Endodermal cell (in vitro differentiated cells): ENCODE measurements around the gene TBC1D32. TPM values are rescaled to one million over a fixed set of nuclear protein-coding genes. Genes with fewer than 3 reads are reported as not detected.
"Not testable (repeated sequence)": the region's sequence is repeated elsewhere in the genome, so short reads cannot be mapped to it uniquely, and the experiment has no call there.

Experiments
- DNase-seq: peaks from one replicate; pipeline ENCODE4 v3.0.0-alpha.2; 2017
- H3K27ac ChIP-seq: 2 replicates; pipeline ENCODE4 v1.5.1; 2013; ENCODE audit warnings: mild to moderate bottlenecking, low read depth, low read length, moderate library complexity
- H3K27me3 ChIP-seq: 2 replicates; pipeline ENCODE4 v1.6.1; 2013; ENCODE audit warnings: mild to moderate bottlenecking, low read length, moderate library complexity; ENCODE audit not compliant: insufficient read depth, control insufficient read depth, poor library complexity, severe bottlenecking
- H3K36me3 ChIP-seq: 2 replicates; pipeline ENCODE4 v1.7.0; 2013; ENCODE audit warnings: mild to moderate bottlenecking, low read length, moderate library complexity; ENCODE audit not compliant: control insufficient read depth, insufficient read depth
- H3K4me1 ChIP-seq: one replicate; pipeline ENCODE4 v1.7.0; 2013; ENCODE audit warnings: low read length; ENCODE audit not compliant: control insufficient read depth, insufficient read depth
- H3K4me3 ChIP-seq: 2 replicates; pipeline ENCODE4 v1.5.1; 2013; ENCODE audit warnings: mild to moderate bottlenecking, low read length, moderate library complexity
- H3K9ac ChIP-seq: 2 replicates; pipeline ENCODE4 v1.6.1; 2013; ENCODE audit warnings: mild to moderate bottlenecking, low read length, moderate library complexity; ENCODE audit not compliant: poor library complexity, severe bottlenecking; ENCODE audit errors: extremely low read depth
- H3K9me3 ChIP-seq: 2 replicates; pipeline ENCODE4 v1.6.1; 2013; ENCODE audit warnings: mild to moderate bottlenecking, low read length, moderate library complexity; ENCODE audit not compliant: control insufficient read depth
- H3K27ac Mint-ChIP-seq: 2 replicates; pipeline ENCODE4 v1.8.0; 2020; ENCODE audit warnings: mixed read lengths
- H3K27me3 Mint-ChIP-seq: 2 replicates; pipeline ENCODE4 v1.8.0; 2021; ENCODE audit warnings: mild to moderate bottlenecking, mixed read lengths; ENCODE audit not compliant: insufficient read depth
- H3K36me3 Mint-ChIP-seq: 2 replicates; pipeline ENCODE4 v1.8.0; 2020; ENCODE audit warnings: low read depth, mixed read lengths
- H3K4me1 Mint-ChIP-seq: 2 replicates; pipeline ENCODE4 v1.8.0; 2020; ENCODE audit warnings: mixed read lengths
- H3K4me3 Mint-ChIP-seq: 2 replicates; pipeline ENCODE4 v1.8.0; 2020; ENCODE audit warnings: mild to moderate bottlenecking, moderate library complexity, mixed read lengths
- H3K9me3 Mint-ChIP-seq: 2 replicates; pipeline ENCODE4 v1.8.0; 2020; ENCODE audit warnings: mild to moderate bottlenecking, mixed read lengths
- CTCF ChIP-seq: fragments of 200-600 bp; sonication (generic); conservative IDR thresholded peaks from 2 replicates; pipeline ENCODE4 v1.5.0; 2021; ENCODE audit warnings: antibody characterized with exemption, mild to moderate bottlenecking
- WGBS, 2 experiments: methylation state at CpG; one replicate each; pipeline versions ENCODE4 v1.1.5 to v1.1.7; 2013; ENCODE audit warnings: missing lambda C conversion rate in 2 of 2, mixed read lengths in 1 of 2; ENCODE audit not compliant: insufficient coverage in 1 of 2, insufficient read length in 1 of 2; 5-methylcytosine and 5-hydroxymethylcytosine counted together
- total RNA-seq, 2 donors: library from RNA; stranded (reverse); fragmentation: NEBNext Ultra II Directional in 1 of 2; extraction: Animal tissue kit (Norgen Biotek cat#: 25700) in 1 of 2; gene quantifications; 2 replicates in 1 of 2; 3 replicates in 1 of 2; pipeline ENCODE4 v1.2.1, GENCODE V29; 2021

Gene TBC1D32
- total RNA-seq, 2 donors from 2014 or later, result 16.5 to 21.4 TPM

- peaks cover 22% of the 10 kb centered on the region for H3K36me3 Mint-ChIP-seq
- peaks cover 8% of the 10 kb centered on the region for H3K9me3 Mint-ChIP-seq
- Histone ChIP-seq H3K4me3 (no peak overlapping the region), H3K4me1 (no peaks in the 10 kb centered on the region), H3K27me3 (no peaks in the 10 kb centered on the region), H3K9me3 (peaks cover 20% of the 10 kb centered on the region), H3K9ac (no peak overlapping the region), H3K36me3 (no peaks in the 10 kb centered on the region), H3K27ac (no peak overlapping the region)
- H3K27me3 Mint-ChIP-seq, result no peaks in the 10 kb centered on the region
- DNase-seq, result no peak
- no peaks in the 10 kb centered on the region for H3K4me1 Mint-ChIP-seq
- no peak overlapping the region for H3K4me3 Mint-ChIP-seq
- TF ChIP-seq CTCF, result no peak
- no peak overlapping the region for H3K27ac Mint-ChIP-seq
- 84% methylated on average over 4 of the region's 5 CpGs; no CpG with 5 or more reads in 1 of the 2 experiments for WGBS, 2 experiments
These were observed 123.3 kb downstream of the TBC1D32 start for GRCh38 chr6:121210943-121211342.

- H3K36me3 Mint-ChIP-seq, result peaks cover 4% of the 10 kb centered on the region
- TF ChIP-seq CTCF, result no peak
- H3K9me3 Mint-ChIP-seq, result no peaks in the 10 kb centered on the region
- no peaks in the 10 kb centered on the region for H3K4me1 Mint-ChIP-seq
- Histone ChIP-seq H3K27me3 (no peaks in the 10 kb centered on the region), H3K27ac (no peak overlapping the region), H3K4me3 (no peak overlapping the region), H3K4me1 (no peaks in the 10 kb centered on the region), H3K9me3 (no peaks in the 10 kb centered on the region), H3K9ac (no peak overlapping the region), H3K36me3 (no peaks in the 10 kb centered on the region)
- H3K27ac Mint-ChIP-seq, result no peak overlapping the region
- no peak overlapping the region for H3K4me3 Mint-ChIP-seq
- WGBS, 2 experiments, result 93 to 97% methylated on average over 2 to 3 of the region's 3 CpGs
- no peaks in the 10 kb centered on the region for H3K27me3 Mint-ChIP-seq
- DNase-seq, result no peak
These were observed 128.7 kb downstream of the TBC1D32 start for GRCh38 chr6:121205569-121205968.

GRCh38 chr6:121201105-121201504, 133.2 kb downstream of the TBC1D32 start:
- Histone ChIP-seq H3K9ac (no peak overlapping the region), H3K36me3 (no peaks in the 10 kb centered on the region), H3K4me1 (no peaks in the 10 kb centered on the region), H3K27ac (no peak overlapping the region), H3K27me3 (no peaks in the 10 kb centered on the region), H3K4me3 (no peak overlapping the region), H3K9me3 (no peaks in the 10 kb centered on the region)
- no peaks in the 10 kb centered on the region for H3K9me3 Mint-ChIP-seq
- no peaks in the 10 kb centered on the region for H3K36me3 Mint-ChIP-seq
- TF ChIP-seq CTCF, result no peak
- no peak for DNase-seq
- no peak overlapping the region for H3K4me3 Mint-ChIP-seq
- no peaks in the 10 kb centered on the region for H3K4me1 Mint-ChIP-seq
- 91% methylated on average over 1 of the region's 2 CpGs; no CpG with 5 or more reads in 1 of the 2 experiments for WGBS, 2 experiments
- no peak overlapping the region for H3K27ac Mint-ChIP-seq
- H3K27me3 Mint-ChIP-seq, result no peaks in the 10 kb centered on the region

GRCh38 chr6:121196042-121196441, 138.2 kb downstream of the TBC1D32 start:
- H3K9me3 Mint-ChIP-seq, H3K4me1 Mint-ChIP-seq, H3K27ac ChIP-seq, DNase-seq, H3K9ac ChIP-seq, H3K4me1 ChIP-seq, H3K36me3 Mint-ChIP-seq, H3K4me3 ChIP-seq, H3K27me3 ChIP-seq, H3K4me3 Mint-ChIP-seq, H3K9me3 ChIP-seq, H3K27ac Mint-ChIP-seq, H3K27me3 Mint-ChIP-seq, H3K36me3 ChIP-seq: not testable (repeated sequence)
- 92 to 97% methylated on average over 2 to 4 of the region's 4 CpGs for WGBS, 2 experiments
